Stimulated activated CD4-positive, alpha-beta T cell treated with anti-CD3 and anti-CD28 coated beads, Interleukin-4, amount 100 ng/mL, for 48 hours (primary cell): ENCODE results near the gene HSPD1.
A peak's percentile ranks its signal among the peaks of the same experiment; 100 is the strongest.

ENCODE experiments used
- DNase-seq, 2 donors: peaks; one replicate each; pipeline ENCODE4 v3.0.0-alpha.2; 2020; ENCODE audit warnings: low read depth in 2 of 2

HSPD1 gene

GRCh38 chr2:197499594-197500502, at the start of gene HSPD1, which contains the start of gene HSPE1:
Gene HSPD1 (minus strand): TSS chr2:197499840. CDS start chr2:197498848, 992 bp downstream.
Gene HSPE1 (plus strand): TSS chr2:197500379. CDS start chr2:197500437, 58 bp downstream.
- peak; percentile 95 to 98 for DNase-seq

DNA sequence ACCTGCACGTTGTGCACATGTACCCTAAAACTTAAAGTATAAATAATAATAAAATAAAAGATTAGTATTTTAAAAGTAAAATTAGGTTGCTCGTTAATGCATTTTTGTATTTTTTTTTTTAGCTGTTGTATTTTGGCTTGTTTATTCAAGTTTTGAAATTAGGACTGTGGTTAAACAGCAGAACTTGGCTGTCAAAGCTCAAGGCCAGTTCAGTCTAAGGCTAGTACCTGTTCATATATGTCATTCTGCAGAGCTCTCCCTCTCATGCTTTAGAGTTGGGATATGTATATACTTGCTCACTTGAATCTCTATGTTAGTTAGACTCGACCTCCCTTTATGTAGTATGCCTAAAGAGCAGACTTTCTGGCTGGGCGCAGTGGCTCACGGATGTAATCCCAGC, 48.9 kb upstream of the HSPD1 start:
- no peak for DNase-seq

- no peak for DNase-seq
These were observed 47.7 kb upstream of the HSPD1 start for GRCh38 chr2:197547163-197547900.

GRCh38 chr2:197543206-197543605, 43.6 kb upstream of the HSPD1 start:
- no peak for DNase-seq

GRCh38 chr2:197539734-197540133, 40.1 kb upstream of the HSPD1 start:
- no peak for DNase-seq

GRCh38 chr2:197538412-197538811, 38.8 kb upstream of the HSPD1 start:
- DNase-seq: no peak

DNA sequence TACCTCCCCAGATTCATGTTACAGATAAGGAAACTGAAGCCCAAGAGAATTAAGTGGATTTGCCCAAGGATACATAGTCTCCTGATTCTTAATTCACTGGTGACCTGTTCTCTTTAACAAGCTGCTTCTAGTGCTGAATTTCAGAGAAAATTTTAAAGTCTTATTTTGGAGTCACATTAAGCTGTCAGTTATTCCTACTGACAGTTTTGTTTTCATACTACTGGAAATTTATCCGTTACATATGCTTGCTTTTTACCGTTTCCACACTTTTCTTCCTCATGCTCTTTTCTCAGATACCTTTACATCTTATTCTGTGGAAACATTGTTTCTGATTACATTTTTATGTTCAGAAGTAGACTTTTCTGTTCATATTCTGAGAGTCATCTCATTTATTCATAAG, 17.5 kb upstream of the HSPD1 start:
- DNase-seq: no peak

DNA sequence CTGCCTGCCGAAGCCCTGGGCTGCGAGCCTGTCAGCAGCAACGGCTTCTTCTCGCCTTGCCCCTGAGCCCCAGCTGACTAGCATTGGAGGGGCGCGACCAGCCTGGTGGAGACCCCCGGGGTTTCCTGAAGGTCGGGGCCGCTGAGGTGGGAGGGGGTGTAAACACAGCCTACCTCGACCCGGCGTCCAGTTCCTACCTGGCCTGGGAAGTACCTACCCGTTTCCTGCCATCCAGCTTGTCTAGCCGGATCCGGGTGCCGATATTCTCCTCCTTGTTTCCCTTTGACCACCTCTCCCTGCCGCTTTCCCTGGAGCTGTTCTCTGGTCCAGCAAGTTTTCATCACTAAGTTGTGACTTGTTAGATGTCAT, 16.7 kb upstream of the HSPD1 start:
- no peak for DNase-seq

DNA sequence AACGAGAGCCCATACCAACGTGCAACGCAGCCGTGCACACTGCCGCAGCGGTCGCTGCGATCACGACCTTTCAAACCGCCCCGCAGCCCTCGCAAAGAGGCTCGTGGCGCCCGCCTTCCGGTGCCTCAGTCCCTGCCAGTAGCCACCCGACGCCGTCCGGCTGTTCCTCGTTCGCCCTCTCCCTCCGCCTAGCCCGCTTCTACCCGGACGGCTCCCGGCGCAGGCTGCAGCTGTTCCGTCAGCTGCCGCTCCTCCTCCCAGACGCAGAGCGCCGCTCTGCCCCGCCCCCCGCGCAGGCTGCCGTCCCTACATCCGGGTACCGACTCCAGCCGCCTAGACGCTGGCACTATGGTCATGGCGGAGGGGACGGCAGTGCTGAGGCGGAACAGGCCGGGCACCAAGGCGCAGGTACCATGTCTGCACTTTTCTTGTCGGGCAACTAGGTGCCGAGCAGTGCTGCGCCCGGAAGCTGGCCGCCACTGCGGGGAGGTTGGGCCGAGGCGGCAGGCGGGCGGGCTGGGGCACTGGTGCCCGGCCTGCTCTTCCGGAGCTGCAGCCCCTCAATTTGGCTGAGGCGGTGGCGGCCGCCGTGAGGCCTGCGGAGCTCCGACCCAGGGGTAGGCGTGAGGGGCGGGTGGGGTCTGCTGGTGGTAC, 16.2 kb upstream of the HSPD1 start, which contains the start of gene MOB4:
MOB4 (plus strand) TSS at position 328 of the 654 bp plus-strand sequence; CDS start at position 349, 21 bp downstream.
- peak; percentile 91 to 93 for DNase-seq

GRCh38 chr2:197515315-197515738, 15.7 kb upstream of the HSPD1 start:
- no peak for DNase-seq

- no peak for DNase-seq
These were observed 15.1 kb upstream of the HSPD1 start for GRCh38 chr2:197514754-197515153.

DNA sequence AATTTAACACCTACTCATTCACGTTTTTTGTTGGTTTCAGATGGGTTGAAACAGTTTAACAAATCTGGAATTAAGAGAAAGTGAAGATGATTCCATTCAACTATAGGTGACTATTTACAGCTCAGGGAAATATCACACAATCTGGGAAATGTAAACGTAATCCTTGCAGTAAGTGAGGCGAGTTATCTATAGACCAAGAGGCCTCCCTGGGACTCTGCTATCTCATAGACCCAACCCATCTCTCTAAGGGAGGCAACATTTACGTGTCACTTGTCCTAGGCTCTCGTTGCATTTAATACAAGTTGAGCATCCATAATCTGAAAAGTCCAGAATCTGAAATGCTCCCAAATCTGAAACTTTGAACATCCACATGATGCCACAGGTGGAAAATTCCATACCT, 14.3 kb upstream of the HSPD1 start:
- DNase-seq: no peak

DNA sequence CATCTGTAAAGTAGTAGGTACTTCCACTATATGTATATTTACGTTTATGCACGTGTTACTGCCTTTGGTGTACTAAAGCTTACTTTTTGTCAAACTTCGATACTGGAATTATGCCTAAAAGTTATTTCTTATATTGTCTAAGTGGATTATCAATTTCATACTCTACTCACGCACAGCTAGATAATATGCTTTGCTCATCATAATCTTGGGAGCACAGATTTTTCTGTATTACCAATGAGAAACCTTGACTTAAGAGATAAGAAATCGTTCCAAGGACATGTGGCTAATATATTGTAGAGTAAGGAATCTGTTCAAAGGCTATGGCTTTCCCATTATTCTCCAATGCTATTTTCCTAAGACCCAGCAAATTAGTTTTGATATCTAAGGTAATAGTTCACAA, 7.0 kb upstream of the HSPD1 start:
- DNase-seq: no peak

DNA sequence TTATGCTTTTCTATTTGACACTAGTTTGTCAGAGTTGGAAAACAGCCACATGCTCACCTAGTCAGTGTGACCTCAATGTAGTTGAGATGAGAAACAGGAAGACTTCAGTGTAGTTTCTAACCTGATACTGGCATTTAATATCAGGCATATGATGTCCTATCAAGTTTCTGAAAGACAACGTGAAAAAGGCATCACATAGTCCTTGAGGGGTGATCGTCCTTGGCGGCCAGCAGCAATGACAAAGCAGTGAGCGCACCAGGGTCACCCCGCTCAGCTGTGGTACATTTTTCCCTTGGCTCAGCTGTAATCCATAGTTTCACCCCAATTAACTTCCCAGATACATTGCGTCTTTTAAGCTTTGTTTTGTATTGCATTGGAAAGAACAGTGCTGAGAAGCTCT, 4.9 kb upstream of the HSPD1 start:
- no peak for DNase-seq

- no peak for DNase-seq
These were observed 4.4 kb upstream of the HSPD1 start for GRCh38 chr2:197504000-197504399.

DNA sequence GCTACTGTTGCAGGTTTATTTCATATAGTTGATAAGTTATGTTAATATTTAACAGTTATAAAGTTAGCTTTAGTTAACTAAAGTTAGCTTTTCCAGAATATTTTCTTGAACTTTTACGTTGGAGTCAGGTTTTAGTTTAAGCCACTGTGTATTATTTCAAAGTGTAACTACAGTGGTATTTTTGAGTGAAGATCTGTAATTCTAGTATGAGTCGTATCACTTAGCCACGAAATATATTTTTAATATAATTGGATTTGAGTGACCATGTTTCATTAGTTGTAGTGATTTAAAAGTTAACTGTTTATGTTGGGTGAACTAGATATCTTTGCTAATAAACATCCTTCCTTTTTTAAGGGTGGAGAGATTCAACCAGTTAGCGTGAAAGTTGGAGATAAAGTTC, 3.0 kb upstream of the HSPD1 start:
- no peak for DNase-seq

DNA sequence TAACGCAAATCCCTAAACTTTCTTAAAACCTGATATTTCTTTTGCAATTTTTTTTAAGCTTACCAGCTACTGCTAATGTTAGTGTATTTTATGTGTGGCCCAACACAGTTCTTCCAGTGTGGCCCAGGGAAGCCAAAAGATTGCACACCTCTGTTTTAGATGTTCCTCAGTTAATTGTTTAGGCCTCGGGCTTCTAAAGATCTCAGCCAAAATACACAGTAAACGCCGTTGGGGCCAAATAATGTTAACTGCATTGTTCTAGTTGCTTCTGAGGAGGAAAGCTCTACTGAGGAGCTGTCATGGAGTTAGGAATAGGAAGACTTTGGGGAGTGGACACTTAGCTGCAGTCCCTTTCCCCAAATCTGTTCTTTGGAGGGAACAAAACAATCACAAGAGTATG, 2.6 kb upstream of the HSPD1 start:
- DNase-seq: no peak

GRCh38 chr2:197500503-197501131, 977 bp upstream of the HSPD1 start:
- no peak for DNase-seq

DNA sequence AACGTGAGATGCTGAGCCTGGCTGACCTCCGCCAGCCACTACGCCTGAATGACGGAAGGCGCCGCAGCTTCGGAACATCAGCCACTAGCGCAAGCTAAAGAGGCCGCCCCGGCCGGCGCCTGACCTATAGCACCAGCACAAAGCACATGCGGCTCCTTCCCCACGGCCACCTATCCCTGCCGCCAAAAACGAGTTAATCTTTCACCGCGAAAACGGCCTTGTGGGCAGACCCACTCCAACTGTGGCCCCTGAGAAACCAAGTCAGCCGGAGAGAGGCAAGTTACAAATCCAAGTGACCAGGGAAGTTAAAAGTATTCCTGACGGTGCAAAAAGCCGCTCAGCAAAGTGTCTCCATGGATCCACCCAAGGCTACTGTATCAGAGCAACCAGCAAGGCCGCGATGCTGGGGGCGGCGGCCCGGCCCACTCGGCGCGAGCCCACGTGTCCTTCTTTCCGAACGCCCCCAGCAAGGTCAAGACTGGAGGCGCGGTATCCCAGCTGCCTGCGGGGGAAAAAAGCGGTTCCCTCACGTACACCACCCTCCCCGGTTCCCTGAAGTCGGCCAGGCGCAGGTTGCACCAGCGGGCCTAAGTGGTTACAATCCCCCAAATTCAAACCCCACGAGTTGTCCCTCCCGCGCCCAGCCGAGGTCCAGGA, 575 bp downstream of the HSPD1 start:
- peak; percentile 35 to 47 for DNase-seq

GRCh38 chr2:197498235-197498936, 1.3 kb downstream of the HSPD1 start:
- no peak for DNase-seq

- no peak for DNase-seq
These were observed 2.3 kb downstream of the HSPD1 start for GRCh38 chr2:197497326-197497725.
